ENCODE data around the gene TAOK1. TPM values are rescaled to one million over a fixed set of nuclear protein-coding genes. Genes with fewer than 3 reads are reported as not detected.

The TAOK1 gene
- total RNA-seq, 1 experiment from 2014 or later = 56.3 TPM

- Histone ChIP-seq H3K4me1 (ENCODE audit: control insufficient read depth in 1 of 2, insufficient read depth in 2 of 2, low read length in 2 of 2) (no peaks in the 10 kb centered on the region), H3K4me3 (replicated peaks in 1 of 2; ENCODE audit: low read depth in 1 of 2, low read length in 2 of 2) (no peak overlapping the region), H3K9me3 (ENCODE audit: control insufficient read depth in 1 of 2, insufficient read depth in 1 of 2, low read depth in 1 of 2, low read length in 2 of 2) (no peaks in the 10 kb centered on the region), H3K9me2 (ENCODE audit: insufficient read depth) (no peaks in the 10 kb centered on the region), H3K27ac (ENCODE audit: low read depth, low read length) (no peak overlapping the region), H4K20me1 (ENCODE audit: insufficient read depth) (no peaks in the 10 kb centered on the region; the same call in 1 of the 2 replicates), H2AFZ (ENCODE audit: low read depth, low read length, poor library complexity, severe bottlenecking) (no peak overlapping the region), H3K79me2 (ENCODE audit: insufficient read depth, low read length) (peaks cover 70% of the 10 kb centered on the region), H3K9ac (ENCODE audit: low read length) (no peak overlapping the region), H3K27me3 (ENCODE audit: insufficient read depth, low read length) (no peaks in the 10 kb centered on the region), H3K36me3 (ENCODE audit: control insufficient read depth in 1 of 2, insufficient read depth in 2 of 2, low read length in 2 of 2) (no peaks in the 10 kb centered on the region; a peak in 1 of 4 replicates), H3K4me2 (ENCODE audit: low read length) (no peak overlapping the region)
- RAD21 ChIA-PET (ENCODE audit: low non-redundant PET in 1 of 2, low total read pairs in 2 of 2, uncharacterized antibody in 2 of 2, unreplicated experiment in 2 of 2) = no interaction called here
- intact Hi-C loops (cut with micrococcal nuclease) = no loop called here
- TF ChIP-seq CEBPB (IDR thresholded peaks at IDR 0.05; ENCODE audit: low read depth) = no peak
- ATAC-seq (no peak), DNase-seq (ENCODE audit: low read depth, low spot score) (no peak)
- POLR2A ChIA-PET = no interaction called here
- BruUV-seq (replicated peaks) = no TSS peak
- CTCF ChIA-PET = no interaction called here
These were observed 53.0 kb downstream of the TAOK1 start for GRCh38 chr17:29443041-29443739.

- H3K4me2 ChIP-seq (ENCODE audit: low read length) = no peak overlapping the region
- DNase-seq (ENCODE audit: low read depth, low spot score) = no peak
- intact Hi-C loops (cut with micrococcal nuclease) = no loop called here
- ATAC-seq = no peak
- no peak overlapping the region for H3K27ac ChIP-seq (ENCODE audit: low read depth, low read length)
- H2AFZ ChIP-seq (ENCODE audit: low read depth, low read length, poor library complexity, severe bottlenecking) = no peak overlapping the region
- no peaks in the 10 kb centered on the region; a peak in 1 of 4 replicates for H3K36me3 ChIP-seq (ENCODE audit: control insufficient read depth in 1 of 2, insufficient read depth in 2 of 2, low read length in 2 of 2)
- no TSS peak for BruUV-seq (replicated peaks)
- H4K20me1 ChIP-seq (ENCODE audit: insufficient read depth) = no peaks in the 10 kb centered on the region; the same call in 1 of the 2 replicates
- CTCF ChIA-PET = no interaction called here
- H3K4me1 ChIP-seq (ENCODE audit: control insufficient read depth in 1 of 2, insufficient read depth in 2 of 2, low read length in 2 of 2) = no peaks in the 10 kb centered on the region
- no peak for TF ChIP-seq JUND (IDR thresholded peaks at IDR 0.05)
- no peak for TF ChIP-seq ZBTB33 (IDR thresholded peaks at IDR 0.05; ENCODE audit: extremely low read depth, insufficient replicate concordance, low read length)
- no peak for TF ChIP-seq CEBPB (IDR thresholded peaks at IDR 0.05; ENCODE audit: low read depth)
- no peak for TF ChIP-seq RAD21 (IDR thresholded peaks at IDR 0.05; ENCODE audit: low read depth)
- TF ChIP-seq, protein P1, sequence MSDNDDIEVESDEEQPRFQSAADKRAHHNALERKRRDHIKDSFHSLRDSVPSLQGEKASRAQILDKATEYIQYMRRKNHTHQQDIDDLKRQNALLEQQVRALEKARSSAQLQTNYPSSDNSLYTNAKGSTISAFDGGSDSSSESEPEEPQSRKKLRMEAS (IDR thresholded peaks at IDR 0.05) = no peak
- TF ChIP-seq EGR1 (IDR thresholded peaks at IDR 0.05; ENCODE audit: low read depth) = no peak
- TF ChIP-seq ATF3 (IDR thresholded peaks at IDR 0.05) = no peak
- no peaks in the 10 kb centered on the region for H3K9me3 ChIP-seq (ENCODE audit: control insufficient read depth in 1 of 2, insufficient read depth in 1 of 2, low read depth in 1 of 2, low read length in 2 of 2)
- no peak overlapping the region for H3K4me3 ChIP-seq (replicated peaks in 1 of 2; ENCODE audit: low read depth in 1 of 2, low read length in 2 of 2)
- POLR2A ChIA-PET = no interaction called here
- H3K79me2 ChIP-seq (ENCODE audit: insufficient read depth, low read length) = peaks cover 77% of the 10 kb centered on the region
- RAD21 ChIA-PET (ENCODE audit: low non-redundant PET in 1 of 2, low total read pairs in 2 of 2, uncharacterized antibody in 2 of 2, unreplicated experiment in 2 of 2) = no interaction called here
- H3K9me2 ChIP-seq (ENCODE audit: insufficient read depth) = no peaks in the 10 kb centered on the region
- H3K27me3 ChIP-seq (ENCODE audit: insufficient read depth, low read length) = no peaks in the 10 kb centered on the region
- no peak overlapping the region for H3K9ac ChIP-seq (ENCODE audit: low read length)
These were observed 54.4 kb downstream of the TAOK1 start for GRCh38 chr17:29444589-29444988.

All from HCT116 (cell line).